B cell (primary cell): ENCODE measurements around the gene GJA1.

ENCODE experiments used
- CTCF ChIP-seq: fragments of 200-600 bp; IDR thresholded peaks from one replicate; pipeline ENCODE4 v1.8.0; 2022; ENCODE audit warnings: antibody characterized with exemption, mild to moderate bottlenecking
- EZH2 ChIP-seq: IDR thresholded peaks from 2 replicates; pipeline ENCODE4 v1.6.1; 2012; ENCODE audit warnings: borderline replicate concordance, low read depth, mild to moderate bottlenecking, moderate library complexity, low read length; ENCODE audit not compliant: insufficient read depth, poor library complexity, severe bottlenecking

- TF ChIP-seq CTCF (no peak), EZH2 (no peak)
Observed at GRCh38 chr6:121441477-121441876, 6.0 kb downstream of the GJA1 start.
